Renal pelvis (tissue), 4 donors: ENCODE results near the gene LPIN2. TPM values are rescaled to one million over a fixed set of nuclear protein-coding genes. Genes with fewer than 3 reads are reported as not detected.
"Not testable (repeated sequence)": the region's sequence is repeated elsewhere in the genome, so short reads cannot be mapped to it uniquely, and the experiment has no call there.

Source experiments
- DNase-seq: peaks from one replicate; pipeline ENCODE4 v3.0.0-alpha.2; 2013
- polyA plus RNA-seq, 3 donors: library from polyadenylated mRNA; unstranded; fragments of 120-200 nt; gene quantifications; one replicate each; pipeline ENCODE4 v1.2.1, GENCODE V29; 2013; ENCODE audit not compliant: insufficient read length in 3 of 3

LPIN2 gene
- polyA plus RNA-seq, 3 donors, result 33.4 to 43.4 (median 33.7) TPM

GRCh38 chr18:3046216-3046808, 33.4 kb upstream of the LPIN2 start:
- no peak for DNase-seq

GRCh38 chr18:3044931-3045698, 32.2 kb upstream of the LPIN2 start:
- DNase-seq, result no peak

- DNase-seq, result no peak
These were observed 29.4 kb upstream of the LPIN2 start for GRCh38 chr18:3042379-3042778.

GRCh38 chr18:3041843-3042242, 28.9 kb upstream of the LPIN2 start:
- no peak for DNase-seq

GRCh38 chr18:3040881-3041280, 27.9 kb upstream of the LPIN2 start:
- DNase-seq, result no peak

- no peak for DNase-seq
These were observed 27.2 kb upstream of the LPIN2 start for GRCh38 chr18:3040173-3040572.

GRCh38 chr18:3037423-3037915, 24.5 kb upstream of the LPIN2 start:
- DNase-seq, result no peak

GRCh38 chr18:3036108-3036507, 23.2 kb upstream of the LPIN2 start:
- no peak for DNase-seq

GRCh38 chr18:3035635-3036034, 22.7 kb upstream of the LPIN2 start:
- DNase-seq, result no peak

GRCh38 chr18:3032721-3033120, 19.8 kb upstream of the LPIN2 start:
- no peak for DNase-seq

- DNase-seq, result peak; percentile 65
These were observed 16.4 kb upstream of the LPIN2 start for GRCh38 chr18:3029215-3029952.

- DNase-seq, result not testable (repeated sequence)
These were observed 15.2 kb upstream of the LPIN2 start for GRCh38 chr18:3028115-3028514.

- DNase-seq, result no peak
These were observed 14.5 kb upstream of the LPIN2 start for GRCh38 chr18:3027370-3027891.

GRCh38 chr18:3025544-3025943, 12.6 kb upstream of the LPIN2 start:
- DNase-seq, result no peak

GRCh38 chr18:3023603-3024002, 10.7 kb upstream of the LPIN2 start:
- DNase-seq, result not testable (repeated sequence)

GRCh38 chr18:3016585-3017297, 3.8 kb upstream of the LPIN2 start:
- no peak for DNase-seq

GRCh38 chr18:3015851-3016250, 2.9 kb upstream of the LPIN2 start:
- DNase-seq, result no peak

GRCh38 chr18:3015204-3015592, 2.3 kb upstream of the LPIN2 start:
- DNase-seq, result no peak

GRCh38 chr18:3014503-3015203, 1.7 kb upstream of the LPIN2 start:
- DNase-seq, result no peak

GRCh38 chr18:3012136-3013023, 564 bp downstream of the LPIN2 start:
- DNase-seq, result peak; percentile 52
